ENCODE results near the gene PSTK. TPM values are rescaled to one million over a fixed set of nuclear protein-coding genes. Genes with fewer than 3 reads are reported as not detected.

The PSTK gene
- total RNA-seq, 1 experiment from 2014 or later = 4.4 TPM

DNA sequence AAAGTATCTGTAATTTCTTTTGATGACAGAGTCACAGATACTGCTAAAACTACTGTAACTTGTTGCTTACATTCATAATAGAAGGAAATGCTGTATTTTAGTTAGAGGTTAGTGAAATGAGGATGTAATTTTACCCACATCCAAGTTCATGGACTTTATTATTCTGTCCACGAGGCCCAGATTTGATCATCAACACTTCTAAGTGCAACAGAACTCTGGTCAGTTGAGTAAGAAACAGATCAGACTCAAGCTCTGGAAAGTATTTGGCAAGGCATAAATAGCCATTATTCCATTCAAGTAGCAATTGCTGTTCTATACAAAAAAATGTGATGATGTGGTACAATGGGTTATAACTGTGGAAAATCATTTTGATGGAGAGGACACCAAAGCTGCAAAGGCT, 50.9 kb downstream of the PSTK start:
- Histone ChIP-seq H3K4me1 (ENCODE audit: control insufficient read depth in 1 of 2, insufficient read depth in 2 of 2, low read length in 2 of 2) (no peaks in the 10 kb centered on the region), H3K9me2 (ENCODE audit: insufficient read depth) (no peaks in the 10 kb centered on the region), H3K4me3 (replicated peaks in 1 of 2; ENCODE audit: low read depth in 1 of 2, low read length in 2 of 2) (no peak overlapping the region), H3K9me3 (ENCODE audit: control insufficient read depth in 1 of 2, insufficient read depth in 1 of 2, low read depth in 1 of 2, low read length in 2 of 2) (no peaks in the 10 kb centered on the region), H3K36me3 (ENCODE audit: control insufficient read depth in 1 of 2, insufficient read depth in 2 of 2, low read length in 2 of 2) (no peaks in the 10 kb centered on the region), H3K27me3 (ENCODE audit: insufficient read depth, low read length) (no peaks in the 10 kb centered on the region), H3K9ac (ENCODE audit: low read length) (no peak overlapping the region), H3K4me2 (ENCODE audit: low read length) (no peak overlapping the region), H2AFZ (ENCODE audit: low read depth, low read length, poor library complexity, severe bottlenecking) (no peak overlapping the region), H3K79me2 (ENCODE audit: insufficient read depth, low read length) (no peaks in the 10 kb centered on the region), H3K27ac (ENCODE audit: low read depth, low read length) (no peak overlapping the region), H4K20me1 (ENCODE audit: insufficient read depth) (no peaks in the 10 kb centered on the region)
- CTCF ChIA-PET = interaction anchor here (1.0 kb wide), 1 partner anchor 10 kb away, joined by 5 read pairs; no protein-coding TSS in a partner anchor
- ATAC-seq = no peak
- POLR2A ChIA-PET = no interaction called here
- RAD21 ChIA-PET (ENCODE audit: low non-redundant PET in 1 of 2, low total read pairs in 2 of 2, uncharacterized antibody in 2 of 2, unreplicated experiment in 2 of 2) = no interaction called here
- no TSS peak for BruUV-seq (replicated peaks)
- TF ChIP-seq ZFX (IDR thresholded peaks at IDR 0.05) = no peak
- intact Hi-C loops (cut with micrococcal nuclease) = no loop called here
- no peak for DNase-seq (ENCODE audit: low read depth, low spot score)

DNA sequence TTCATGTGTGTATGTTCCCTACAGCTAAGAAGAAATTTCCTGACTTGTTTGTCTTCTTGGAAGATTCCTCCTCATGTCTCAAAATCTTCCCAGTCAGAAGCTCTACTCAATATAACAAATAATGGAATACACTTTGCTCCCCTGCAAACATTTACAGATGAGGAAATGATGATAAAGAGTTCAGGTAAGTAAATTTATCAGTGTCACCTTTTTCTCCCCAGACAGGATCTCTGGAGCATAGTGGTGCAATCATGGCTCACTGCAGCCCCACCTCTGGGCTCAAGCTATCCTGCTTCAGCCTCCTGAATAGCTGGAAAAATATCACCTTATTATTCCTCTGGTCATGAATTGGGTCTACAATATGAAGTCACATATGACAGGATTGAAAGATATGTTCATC, 54.1 kb downstream of the PSTK start:
- no peak for TF ChIP-seq YY1 (IDR thresholded peaks at IDR 0.05; ENCODE audit: extremely low read depth, insufficient replicate concordance, low read depth, low read length)
- TF ChIP-seq EZH2phosphoT487 (IDR thresholded peaks at IDR 0.05; ENCODE audit: borderline replicate concordance) = no peak
- TF ChIP-seq, protein P1, sequence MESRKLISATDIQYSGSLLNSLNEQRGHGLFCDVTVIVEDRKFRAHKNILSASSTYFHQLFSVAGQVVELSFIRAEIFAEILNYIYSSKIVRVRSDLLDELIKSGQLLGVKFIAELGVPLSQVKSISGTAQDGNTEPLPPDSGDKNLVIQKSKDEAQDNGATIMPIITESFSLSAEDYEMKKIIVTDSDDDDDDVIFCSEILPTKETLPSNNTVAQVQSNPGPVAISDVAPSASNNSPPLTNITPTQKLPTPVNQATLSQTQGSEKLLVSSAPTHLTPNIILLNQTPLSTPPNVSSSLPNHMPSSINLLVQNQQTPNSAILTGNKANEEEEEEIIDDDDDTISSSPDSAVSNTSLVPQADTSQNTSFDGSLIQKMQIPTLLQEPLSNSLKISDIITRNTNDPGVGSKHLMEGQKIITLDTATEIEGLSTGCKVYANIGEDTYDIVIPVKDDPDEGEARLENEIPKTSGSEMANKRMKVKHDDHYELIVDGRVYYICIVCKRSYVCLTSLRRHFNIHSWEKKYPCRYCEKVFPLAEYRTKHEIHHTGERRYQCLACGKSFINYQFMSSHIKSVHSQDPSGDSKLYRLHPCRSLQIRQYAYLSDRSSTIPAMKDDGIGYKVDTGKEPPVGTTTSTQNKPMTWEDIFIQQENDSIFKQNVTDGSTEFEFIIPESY (IDR thresholded peaks at IDR 0.05; ENCODE audit: extremely low read depth, insufficient replicate concordance, low read length) = no peak
- no peak for TF ChIP-seq ZNF274 (IDR thresholded peaks at IDR 0.05; ENCODE audit: low read depth, low read length)
- TF ChIP-seq SRF (IDR thresholded peaks at IDR 0.05; ENCODE audit: low read depth) = no peak
- TF ChIP-seq SIN3A (IDR thresholded peaks at IDR 0.05; ENCODE audit: low read depth) = no peak
- TF ChIP-seq FOSL1 (IDR thresholded peaks at IDR 0.05; ENCODE audit: low read depth) = no peak
- TF ChIP-seq JUND (IDR thresholded peaks at IDR 0.05) = no peak
- no peak for TF ChIP-seq ZFX (IDR thresholded peaks at IDR 0.05)
- TF ChIP-seq TCF7L2 (IDR thresholded peaks at IDR 0.05; ENCODE audit: borderline replicate concordance, extremely low read depth, insufficient read depth, insufficient read length) = no peak
- TF ChIP-seq, protein P2, sequence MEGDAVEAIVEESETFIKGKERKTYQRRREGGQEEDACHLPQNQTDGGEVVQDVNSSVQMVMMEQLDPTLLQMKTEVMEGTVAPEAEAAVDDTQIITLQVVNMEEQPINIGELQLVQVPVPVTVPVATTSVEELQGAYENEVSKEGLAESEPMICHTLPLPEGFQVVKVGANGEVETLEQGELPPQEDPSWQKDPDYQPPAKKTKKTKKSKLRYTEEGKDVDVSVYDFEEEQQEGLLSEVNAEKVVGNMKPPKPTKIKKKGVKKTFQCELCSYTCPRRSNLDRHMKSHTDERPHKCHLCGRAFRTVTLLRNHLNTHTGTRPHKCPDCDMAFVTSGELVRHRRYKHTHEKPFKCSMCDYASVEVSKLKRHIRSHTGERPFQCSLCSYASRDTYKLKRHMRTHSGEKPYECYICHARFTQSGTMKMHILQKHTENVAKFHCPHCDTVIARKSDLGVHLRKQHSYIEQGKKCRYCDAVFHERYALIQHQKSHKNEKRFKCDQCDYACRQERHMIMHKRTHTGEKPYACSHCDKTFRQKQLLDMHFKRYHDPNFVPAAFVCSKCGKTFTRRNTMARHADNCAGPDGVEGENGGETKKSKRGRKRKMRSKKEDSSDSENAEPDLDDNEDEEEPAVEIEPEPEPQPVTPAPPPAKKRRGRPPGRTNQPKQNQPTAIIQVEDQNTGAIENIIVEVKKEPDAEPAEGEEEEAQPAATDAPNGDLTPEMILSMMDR (IDR thresholded peaks at IDR 0.05 in 2 of 3, conservative IDR thresholded peaks at IDR 0.05 in 1 of 3; ENCODE audit: borderline replicate concordance in 1 of 3, insufficient read depth in 1 of 3, low read depth in 2 of 3, low read length in 2 of 3) = no peak
- no peak for TF ChIP-seq EGR1 (IDR thresholded peaks at IDR 0.05; ENCODE audit: low read depth)
- TF ChIP-seq, protein P3, sequence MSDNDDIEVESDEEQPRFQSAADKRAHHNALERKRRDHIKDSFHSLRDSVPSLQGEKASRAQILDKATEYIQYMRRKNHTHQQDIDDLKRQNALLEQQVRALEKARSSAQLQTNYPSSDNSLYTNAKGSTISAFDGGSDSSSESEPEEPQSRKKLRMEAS (IDR thresholded peaks at IDR 0.05) = no peak
- no peak for TF ChIP-seq CEBPB (IDR thresholded peaks at IDR 0.05; ENCODE audit: low read depth)
- TF ChIP-seq POLR2A (IDR thresholded peaks at IDR 0.05; ENCODE audit: borderline replicate concordance, extremely low read depth, insufficient read depth, insufficient read length) = no peak
- TF ChIP-seq SP1 (IDR thresholded peaks at IDR 0.05; ENCODE audit: low read depth) = no peak
- no peak for TF ChIP-seq EZH2 (IDR thresholded peaks at IDR 0.05)
- no peak for TF ChIP-seq CBX3 (IDR thresholded peaks at IDR 0.05; ENCODE audit: low read depth)
- H4K20me1 ChIP-seq (ENCODE audit: insufficient read depth) = no peaks in the 10 kb centered on the region
- DNase-seq (ENCODE audit: low read depth, low spot score) = no peak
- no peaks in the 10 kb centered on the region for H3K79me2 ChIP-seq (ENCODE audit: insufficient read depth, low read length)
- no peaks in the 10 kb centered on the region for H3K36me3 ChIP-seq (ENCODE audit: control insufficient read depth in 1 of 2, insufficient read depth in 2 of 2, low read length in 2 of 2)
- intact Hi-C loops (cut with micrococcal nuclease) = no loop called here
- no peak overlapping the region for H3K9ac ChIP-seq (ENCODE audit: low read length)
- ChIA-PET CTCF (interaction anchor here (1.7 to 1.9 kb wide), 2 partner anchors 9 to 13 kb away, joined by 14 to 17 read pairs; no protein-coding TSS in a partner anchor), POLR2A (no interaction called here), RAD21 (ENCODE audit: low non-redundant PET in 1 of 2, low total read pairs in 2 of 2, uncharacterized antibody in 2 of 2, unreplicated experiment in 2 of 2) (no interaction called here)
- H2AFZ ChIP-seq (ENCODE audit: low read depth, low read length, poor library complexity, severe bottlenecking) = no peak overlapping the region
- no peaks in the 10 kb centered on the region for H3K9me3 ChIP-seq (ENCODE audit: control insufficient read depth in 1 of 2, insufficient read depth in 1 of 2, low read depth in 1 of 2, low read length in 2 of 2)
- H3K4me2 ChIP-seq (ENCODE audit: low read length) = no peak overlapping the region
- BruUV-seq (replicated peaks) = no TSS peak
- H3K4me3 ChIP-seq (replicated peaks in 1 of 2; ENCODE audit: low read depth in 1 of 2, low read length in 2 of 2) = no peak overlapping the region
- no peaks in the 10 kb centered on the region for H3K9me2 ChIP-seq (ENCODE audit: insufficient read depth)
- H3K27me3 ChIP-seq (ENCODE audit: insufficient read depth, low read length) = no peaks in the 10 kb centered on the region
- H3K4me1 ChIP-seq (ENCODE audit: control insufficient read depth in 1 of 2, insufficient read depth in 2 of 2, low read length in 2 of 2) = no peaks in the 10 kb centered on the region
- H3K27ac ChIP-seq (ENCODE audit: low read depth, low read length) = no peak overlapping the region
- no peak for ATAC-seq
